A549 (cell line): ENCODE measurements around the gene LRCH1. TPM values are rescaled to one million over a fixed set of nuclear protein-coding genes. Genes with fewer than 3 reads are reported as not detected.

Experiments
- ATAC-seq, 2 experiments: fragments of 200-7000 bp in 1 of 2; fragments of >200 bp in 1 of 2; cut with Nextera tagmentation in 1 of 2; cut with Tn5 transposase in 1 of 2; 3 replicates each; pipeline versions ENCODE4 v1.8.0 to v1.9.1; 2018 to 2020; ENCODE audit warnings: mild to moderate bottlenecking in 1 of 2, moderate library complexity in 1 of 2
- CTCF ChIA-PET: fragments of 300-600 bp; sonication (Branson Sonifier 250); formaldehyde crosslinking; extraction: SDS; loops from one replicate; lab custom pipeline; 2021; ENCODE audit warnings: antibody characterized with exemption, inconsistent platforms; lab: Yijun Ruan, JAX
- POLR2A ChIA-PET: fragments of 350-600 bp; formaldehyde crosslinking; extraction: SDS; loops from one replicate; lab custom pipeline; 2021; ENCODE audit warnings: antibody characterized with exemption, inconsistent platforms; lab: Yijun Ruan, JAX
- DNase-seq, 2 experiments: peaks; one replicate each; pipeline versions ENCODE4 v3.0.0 to v3.0.0-alpha.2; 2011 to 2016; ENCODE audit warnings: low read depth in 1 of 2, low spot score in 1 of 2
- FAIRE-seq: peaks from 2 replicates; lab custom pipeline; 2011; peaks lifted over from hg19 to GRCh38; lab: Jason Lieb, UNC
- H3K27ac ChIP-seq, 2 experiments: fragments of >200 bp; sonication (Bioruptor Twin); formaldehyde crosslinking; 3 replicates each; pipeline ENCODE4 v1.5.1; 2016 to 2017
- H3K4me1 ChIP-seq: fragments of >200 bp; sonication (Bioruptor Twin); formaldehyde crosslinking; 3 replicates; pipeline ENCODE4 v1.6.1; 2016
- H3K4me2 ChIP-seq: fragments of >200 bp; sonication (Bioruptor Twin); formaldehyde crosslinking; 3 replicates; pipeline ENCODE4 v1.6.1; 2016
- H3K4me3 ChIP-seq: fragments of >200 bp; sonication (Bioruptor Twin); formaldehyde crosslinking; 3 replicates; pipeline ENCODE4 v1.5.1; 2016
- H3K9me3 ChIP-seq: fragments of >200 bp; sonication (Bioruptor Twin); formaldehyde crosslinking; 3 replicates; pipeline ENCODE4 v1.6.1; 2016
- CBX2 ChIP-seq: fragments of 200-600 bp; sonication (generic); IDR thresholded peaks from 2 replicates; pipeline ENCODE4 v1.6.1; 2016; ENCODE audit warnings: low read depth, mild to moderate bottlenecking, borderline replicate concordance
- EHF ChIP-seq: fragments of 250-450 bp; sonication (Bioruptor Pico); IDR thresholded peaks from 2 replicates; pipeline ENCODE4 v1.5.0; 2020; ENCODE audit warnings: mild to moderate bottlenecking
- EHMT2 ChIP-seq: fragments of 200-600 bp; sonication (generic); IDR thresholded peaks from 2 replicates; pipeline ENCODE4 v1.6.1; 2016; ENCODE audit warnings: antibody characterized with exemption, low read depth, mild to moderate bottlenecking, moderate library complexity
- FOXS1 ChIP-seq: fragments of 250-450 bp; sonication (Bioruptor Pico); IDR thresholded peaks from 2 replicates; pipeline ENCODE4 v1.5.0; 2020; ENCODE audit warnings: mild to moderate bottlenecking, moderate library complexity
- GATA3 ChIP-seq: IDR thresholded peaks from 2 replicates; pipeline ENCODE4 v1.6.1; 2012; ENCODE audit warnings: borderline replicate concordance
- HEYL ChIP-seq: fragments of 250-450 bp; sonication (Bioruptor Pico); IDR thresholded peaks from 2 replicates; pipeline ENCODE4 v1.8.0; 2021; ENCODE audit warnings: mild to moderate bottlenecking, moderate library complexity
- HOXB13 ChIP-seq: fragments of 250-450 bp; sonication (Bioruptor Pico); IDR thresholded peaks from 2 replicates; pipeline ENCODE4 v1.5.0; 2020; ENCODE audit warnings: low read depth, mild to moderate bottlenecking, moderate library complexity
- MAFK ChIP-seq: fragments of 450-650 bp; IDR thresholded peaks from 2 replicates; pipeline ENCODE4 v1.6.1; 2014; ENCODE audit not compliant: partially characterized antibody
- MYC ChIP-seq: IDR thresholded peaks from 2 replicates; pipeline ENCODE4 v1.6.1; 2012; ENCODE audit warnings: mild to moderate bottlenecking, inconsistent platforms, low read length, improper control_type of control experiment, borderline replicate concordance
- POLR2A ChIP-seq: IDR thresholded peaks from 2 replicates; pipeline ENCODE4 v1.6.1; 2012; ENCODE audit warnings: mild to moderate bottlenecking, low read length
- SMC3 ChIP-seq: fragments of >200 bp; sonication (Bioruptor Twin); formaldehyde crosslinking; IDR thresholded peaks from 3 replicates; pipeline ENCODE4 v1.6.1; 2018; ENCODE audit warnings: inconsistent platforms
- ZFP36 ChIP-seq: fragments of 450-650 bp; IDR thresholded peaks from 2 replicates; pipeline ENCODE4 v1.6.1; 2014; ENCODE audit warnings: borderline replicate concordance; ENCODE audit not compliant: partially characterized antibody
- ZNF302 ChIP-seq: fragments of 250-450 bp; sonication (Bioruptor Pico); IDR thresholded peaks from 2 replicates; pipeline ENCODE4 v1.9.0; 2021; ENCODE audit warnings: inconsistent platforms, mild to moderate bottlenecking, moderate library complexity
- ZSCAN20 ChIP-seq: fragments of 250-450 bp; sonication (Bioruptor Pico); IDR thresholded peaks from 2 replicates; pipeline ENCODE4 v1.8.0; 2022; ENCODE audit warnings: mild to moderate bottlenecking, moderate library complexity
- WGBS: methylation state at CpG from one replicate; pipeline ENCODE4 v1.1.6; 2017; ENCODE audit errors: missing lambda C conversion rate; 5-methylcytosine and 5-hydroxymethylcytosine counted together
- polyA plus RNA-seq, 4 experiments: library from polyadenylated mRNA; depleted of rRNA in 3 of 4; stranded (reverse); fragments of >200 nt; fragmentation: RNase III in 1 of 4; extraction: RNeasy Plus Mini Kit Qiagen cat#74134 plus additional on column Dnase treatment in 1 of 4; gene quantifications; 2 replicates in 3 of 4; 3 replicates in 1 of 4; pipeline ENCODE4 v1.2.3, GENCODE V29; 2011 to 2017
- TF ChIP-seq, protein P1 (sequence below): fragments of 450-650 bp; IDR thresholded peaks from 2 replicates; pipeline ENCODE4 v1.6.1; 2014; ENCODE audit warnings: antibody characterized with exemption
- TF ChIP-seq, protein P2 (sequence below): fragments of >200 bp; sonication (Bioruptor Twin); formaldehyde crosslinking; IDR thresholded peaks from 3 replicates; pipeline ENCODE4 v1.5.1; 2016
- TF ChIP-seq, protein P3 (sequence below): fragments of 250-450 bp; sonication (Bioruptor Pico); IDR thresholded peaks from 2 replicates; pipeline ENCODE4 v1.5.0; 2020; ENCODE audit warnings: low read depth, mild to moderate bottlenecking, moderate library complexity
- TF ChIP-seq, protein P4 (sequence below): fragments of 250-450 bp; sonication (Bioruptor Pico); IDR thresholded peaks from 2 replicates; pipeline ENCODE4 v1.5.0; 2021; ENCODE audit warnings: mild to moderate bottlenecking, moderate library complexity, borderline replicate concordance
- TF ChIP-seq, protein P5 (sequence below): fragments of >200 bp; sonication (Bioruptor Twin); formaldehyde crosslinking; IDR thresholded peaks from 2 replicates; pipeline ENCODE4 v1.6.1; 2016
- TF ChIP-seq, protein P6 (sequence below): IDR thresholded peaks from 2 replicates; pipeline ENCODE4 v1.6.1; 2012

LRCH1 gene
- polyA plus RNA-seq, 2 of the 4 experiments (the other 2 are of a cell fraction) = 8.5 to 16.4 TPM

DNA sequence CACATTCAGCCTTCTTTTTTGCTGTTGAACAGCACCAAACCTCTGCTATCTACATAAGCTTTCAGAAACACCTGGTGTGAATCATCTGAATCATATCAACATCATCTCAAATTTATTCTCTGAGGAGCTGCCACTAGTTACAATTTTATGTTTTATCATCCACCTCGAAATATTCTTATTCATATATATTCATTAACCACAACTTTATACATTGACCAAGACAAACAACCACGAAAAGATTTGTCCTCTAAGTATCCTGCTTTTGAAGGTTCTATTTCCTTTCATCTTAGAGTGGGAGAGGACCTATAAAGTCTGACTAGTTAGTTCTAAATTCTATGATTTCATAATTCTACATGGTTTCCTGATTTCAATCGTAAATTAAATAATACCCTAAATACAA is 225.1 kb downstream of the LRCH1 start:
- Histone ChIP-seq H3K9me3 (no peaks in the 10 kb centered on the region), H3K4me3 (no peak overlapping the region), H3K4me2 (no peak overlapping the region), H3K27ac (no peak overlapping the region), H3K4me1 (no peaks in the 10 kb centered on the region)
- ChIA-PET CTCF (interaction anchor here (1.9 kb wide), 1 partner anchor 15 kb away, joined by 4 read pairs; no protein-coding TSS in a partner anchor), POLR2A (no interaction called here)
- FAIRE-seq (no peak), ATAC-seq (no peak), DNase-seq (no peak)
- WGBS = 76% methylated on average over 3 of the region's 3 CpGs
- TF ChIP-seq EHF (CRISPR knock-in tag) (no peak), EHMT2 (no peak), HEYL (CRISPR knock-in tag) (no peak), POLR2A (no peak)
- TF ChIP-seq, protein P1, sequence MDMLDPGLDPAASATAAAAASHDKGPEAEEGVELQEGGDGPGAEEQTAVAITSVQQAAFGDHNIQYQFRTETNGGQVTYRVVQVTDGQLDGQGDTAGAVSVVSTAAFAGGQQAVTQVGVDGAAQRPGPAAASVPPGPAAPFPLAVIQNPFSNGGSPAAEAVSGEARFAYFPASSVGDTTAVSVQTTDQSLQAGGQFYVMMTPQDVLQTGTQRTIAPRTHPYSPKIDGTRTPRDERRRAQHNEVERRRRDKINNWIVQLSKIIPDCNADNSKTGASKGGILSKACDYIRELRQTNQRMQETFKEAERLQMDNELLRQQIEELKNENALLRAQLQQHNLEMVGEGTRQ = no peak
- TF ChIP-seq, protein P2, sequence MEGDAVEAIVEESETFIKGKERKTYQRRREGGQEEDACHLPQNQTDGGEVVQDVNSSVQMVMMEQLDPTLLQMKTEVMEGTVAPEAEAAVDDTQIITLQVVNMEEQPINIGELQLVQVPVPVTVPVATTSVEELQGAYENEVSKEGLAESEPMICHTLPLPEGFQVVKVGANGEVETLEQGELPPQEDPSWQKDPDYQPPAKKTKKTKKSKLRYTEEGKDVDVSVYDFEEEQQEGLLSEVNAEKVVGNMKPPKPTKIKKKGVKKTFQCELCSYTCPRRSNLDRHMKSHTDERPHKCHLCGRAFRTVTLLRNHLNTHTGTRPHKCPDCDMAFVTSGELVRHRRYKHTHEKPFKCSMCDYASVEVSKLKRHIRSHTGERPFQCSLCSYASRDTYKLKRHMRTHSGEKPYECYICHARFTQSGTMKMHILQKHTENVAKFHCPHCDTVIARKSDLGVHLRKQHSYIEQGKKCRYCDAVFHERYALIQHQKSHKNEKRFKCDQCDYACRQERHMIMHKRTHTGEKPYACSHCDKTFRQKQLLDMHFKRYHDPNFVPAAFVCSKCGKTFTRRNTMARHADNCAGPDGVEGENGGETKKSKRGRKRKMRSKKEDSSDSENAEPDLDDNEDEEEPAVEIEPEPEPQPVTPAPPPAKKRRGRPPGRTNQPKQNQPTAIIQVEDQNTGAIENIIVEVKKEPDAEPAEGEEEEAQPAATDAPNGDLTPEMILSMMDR = no peak
- TF ChIP-seq, protein P3, sequence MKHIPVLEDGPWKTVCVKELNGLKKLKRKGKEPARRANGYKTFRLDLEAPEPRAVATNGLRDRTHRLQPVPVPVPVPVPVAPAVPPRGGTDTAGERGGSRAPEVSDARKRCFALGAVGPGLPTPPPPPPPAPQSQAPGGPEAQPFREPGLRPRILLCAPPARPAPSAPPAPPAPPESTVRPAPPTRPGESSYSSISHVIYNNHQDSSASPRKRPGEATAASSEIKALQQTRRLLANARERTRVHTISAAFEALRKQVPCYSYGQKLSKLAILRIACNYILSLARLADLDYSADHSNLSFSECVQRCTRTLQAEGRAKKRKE (CRISPR knock-in tag) = no peak

DNA sequence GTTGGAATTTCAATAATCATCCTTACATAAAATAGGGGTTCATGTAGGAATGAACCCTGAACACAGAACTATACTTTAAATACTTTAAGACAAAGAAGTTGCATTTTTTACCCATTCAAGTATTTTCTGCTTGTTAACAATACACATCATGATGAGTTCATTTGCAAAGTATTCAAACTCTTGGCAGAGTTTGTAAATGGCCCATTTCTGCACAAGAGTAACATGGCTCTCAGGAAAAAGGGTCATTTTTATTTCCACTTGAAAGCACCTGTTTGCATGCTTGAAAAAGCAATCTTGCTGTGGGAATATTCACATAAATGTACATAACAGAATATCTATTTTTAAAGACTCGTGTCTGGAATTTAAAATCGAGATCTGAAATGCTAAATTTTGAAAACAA is 225.9 kb downstream of the LRCH1 start:
- 93% methylated on average over 2 of the region's 2 CpGs for WGBS
- H3K4me2 ChIP-seq = no peak overlapping the region
- H3K4me1 ChIP-seq = no peaks in the 10 kb centered on the region
- FAIRE-seq (no peak), DNase-seq (no peak), ATAC-seq (no peak)
- H3K4me3 ChIP-seq = no peak overlapping the region
- CTCF ChIA-PET = no interaction called here
- H3K27ac ChIP-seq = no peak overlapping the region
- POLR2A ChIA-PET = no interaction called here
- TF ChIP-seq, protein P4, sequence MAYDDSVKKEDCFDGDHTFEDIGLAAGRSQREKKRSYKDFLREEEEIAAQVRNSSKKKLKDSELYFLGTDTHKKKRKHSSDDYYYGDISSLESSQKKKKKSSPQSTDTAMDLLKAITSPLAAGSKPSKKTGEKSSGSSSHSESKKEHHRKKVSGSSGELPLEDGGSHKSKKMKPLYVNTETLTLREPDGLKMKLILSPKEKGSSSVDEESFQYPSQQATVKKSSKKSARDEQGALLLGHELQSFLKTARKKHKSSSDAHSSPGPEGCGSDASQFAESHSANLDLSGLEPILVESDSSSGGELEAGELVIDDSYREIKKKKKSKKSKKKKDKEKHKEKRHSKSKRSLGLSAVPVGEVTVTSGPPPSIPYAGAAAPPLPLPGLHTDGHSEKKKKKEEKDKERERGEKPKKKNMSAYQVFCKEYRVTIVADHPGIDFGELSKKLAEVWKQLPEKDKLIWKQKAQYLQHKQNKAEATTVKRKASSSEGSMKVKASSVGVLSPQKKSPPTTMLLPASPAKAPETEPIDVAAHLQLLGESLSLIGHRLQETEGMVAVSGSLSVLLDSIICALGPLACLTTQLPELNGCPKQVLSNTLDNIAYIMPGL (CRISPR knock-in tag) = no peak
- TF ChIP-seq, all 56 proteins: peak for 0
- no peaks in the 10 kb centered on the region for H3K9me3 ChIP-seq

DNA sequence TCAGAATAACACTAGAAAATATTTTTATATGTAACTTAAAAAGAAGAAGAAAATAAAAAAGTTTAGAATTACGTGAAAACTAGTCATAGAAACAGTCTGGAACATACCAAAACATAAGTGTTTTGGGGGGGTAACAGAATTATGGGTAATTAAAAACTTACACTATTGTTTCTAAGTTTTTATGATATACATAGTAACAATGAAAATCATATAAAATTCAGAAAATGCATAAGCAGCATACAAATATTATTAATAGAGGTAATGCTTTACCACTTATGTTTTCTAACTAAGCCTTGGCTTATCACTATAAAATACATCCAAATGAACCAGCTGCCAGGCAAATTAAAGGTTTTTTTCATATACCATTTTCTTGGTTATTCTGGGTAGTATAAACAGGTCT is 229.1 kb downstream of the LRCH1 start:
- no peak for FAIRE-seq
- DNase-seq = no peak
- Histone ChIP-seq H3K4me3 (no peak overlapping the region), H3K27ac (no peak overlapping the region), H3K9me3 (no peaks in the 10 kb centered on the region), H3K4me1 (no peaks in the 10 kb centered on the region), H3K4me2 (no peak overlapping the region)
- POLR2A ChIA-PET = no interaction called here
- 92% methylated on average over 1 of the region's 1 CpG for WGBS
- no peak for ATAC-seq
- CTCF ChIA-PET = no interaction called here
- TF ChIP-seq MAFK (no peak), SMC3 (no peak), CBX2 (no peak), GATA3 (no peak), ZFP36 (no peak), MYC (no peak), HOXB13 (CRISPR knock-in tag) (no peak), FOXS1 (CRISPR knock-in tag) (no peak), ZNF302 (CRISPR knock-in tag) (no peak), ZSCAN20 (no peak)
- TF ChIP-seq, protein P5, sequence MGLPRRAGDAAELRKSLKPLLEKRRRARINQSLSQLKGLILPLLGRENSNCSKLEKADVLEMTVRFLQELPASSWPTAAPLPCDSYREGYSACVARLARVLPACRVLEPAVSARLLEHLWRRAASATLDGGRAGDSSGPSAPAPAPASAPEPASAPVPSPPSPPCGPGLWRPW = no peak
- TF ChIP-seq, protein P6, sequence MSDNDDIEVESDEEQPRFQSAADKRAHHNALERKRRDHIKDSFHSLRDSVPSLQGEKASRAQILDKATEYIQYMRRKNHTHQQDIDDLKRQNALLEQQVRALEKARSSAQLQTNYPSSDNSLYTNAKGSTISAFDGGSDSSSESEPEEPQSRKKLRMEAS = no peak
- TF ChIP-seq, all 56 proteins: peak for 0
